Measurements from ENCODE around the gene ZBTB32.

DNA sequence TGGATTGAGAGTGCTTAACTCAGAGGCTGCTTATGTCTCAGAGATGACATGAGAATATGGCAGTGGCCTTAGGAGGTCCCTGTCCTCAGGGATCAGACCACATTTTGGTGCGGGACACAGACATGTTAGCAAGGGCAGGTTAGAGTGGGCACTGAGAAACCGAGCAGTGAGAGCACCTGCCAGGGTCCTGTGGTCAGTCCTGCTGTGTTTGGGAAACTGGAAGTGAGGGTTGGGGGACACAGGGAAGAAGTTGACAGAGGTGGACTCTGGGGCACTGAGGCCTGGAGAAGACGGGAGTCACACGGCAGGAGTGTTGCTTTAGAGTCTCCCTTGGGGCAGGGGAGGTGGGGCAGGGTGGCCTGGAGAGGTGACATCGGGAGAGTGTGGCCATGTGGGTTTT, 30.5 kb downstream of the ZBTB32 start:
- TF ChIP-seq, protein P1, sequence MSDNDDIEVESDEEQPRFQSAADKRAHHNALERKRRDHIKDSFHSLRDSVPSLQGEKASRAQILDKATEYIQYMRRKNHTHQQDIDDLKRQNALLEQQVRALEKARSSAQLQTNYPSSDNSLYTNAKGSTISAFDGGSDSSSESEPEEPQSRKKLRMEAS (IDR thresholded peaks at IDR 0.05; ENCODE audit: low read depth, low read length): no peak
- TF ChIP-seq, protein P2, sequence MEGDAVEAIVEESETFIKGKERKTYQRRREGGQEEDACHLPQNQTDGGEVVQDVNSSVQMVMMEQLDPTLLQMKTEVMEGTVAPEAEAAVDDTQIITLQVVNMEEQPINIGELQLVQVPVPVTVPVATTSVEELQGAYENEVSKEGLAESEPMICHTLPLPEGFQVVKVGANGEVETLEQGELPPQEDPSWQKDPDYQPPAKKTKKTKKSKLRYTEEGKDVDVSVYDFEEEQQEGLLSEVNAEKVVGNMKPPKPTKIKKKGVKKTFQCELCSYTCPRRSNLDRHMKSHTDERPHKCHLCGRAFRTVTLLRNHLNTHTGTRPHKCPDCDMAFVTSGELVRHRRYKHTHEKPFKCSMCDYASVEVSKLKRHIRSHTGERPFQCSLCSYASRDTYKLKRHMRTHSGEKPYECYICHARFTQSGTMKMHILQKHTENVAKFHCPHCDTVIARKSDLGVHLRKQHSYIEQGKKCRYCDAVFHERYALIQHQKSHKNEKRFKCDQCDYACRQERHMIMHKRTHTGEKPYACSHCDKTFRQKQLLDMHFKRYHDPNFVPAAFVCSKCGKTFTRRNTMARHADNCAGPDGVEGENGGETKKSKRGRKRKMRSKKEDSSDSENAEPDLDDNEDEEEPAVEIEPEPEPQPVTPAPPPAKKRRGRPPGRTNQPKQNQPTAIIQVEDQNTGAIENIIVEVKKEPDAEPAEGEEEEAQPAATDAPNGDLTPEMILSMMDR (IDR thresholded peaks at IDR 0.05; ENCODE audit: low read depth, low read length): no peak

Data from NB4 (cell line).